HepG2 (cell line): ENCODE results near the gene CEP57L1. TPM values are rescaled to one million over a fixed set of nuclear protein-coding genes. Genes with fewer than 3 reads are reported as not detected.

Experiments
- ATAC-seq: fragments of 200-7000 bp; cut with Tn5 transposase; 3 replicates; pipeline ENCODE4 v1.9.1; 2020; ENCODE audit warnings: mild to moderate bottlenecking, moderate library complexity
- BruUV-seq: library from RNA; stranded (reverse); fragments of 400-500 nt; replicated peaks from 2 replicates; lab custom pipeline; 2021; lab: Mats Ljungman, UMichigan
- CTCF ChIA-PET: fragments of 300-600 bp; formaldehyde crosslinking; extraction: SDS; loops from one replicate; lab custom pipeline; 2021; ENCODE audit warnings: low total read pairs, inconsistent platforms, low intra/inter-chr PET ratio; lab: Yijun Ruan, JAX
- POLR2A ChIA-PET: fragments of 350-600 bp; sonication (Branson Sonifier 250); formaldehyde crosslinking; loops from one replicate; lab custom pipeline; 2020; ENCODE audit warnings: antibody characterized with exemption, inconsistent platforms; lab: Yijun Ruan, JAX
- DNase-seq: peaks from one replicate; pipeline ENCODE4 v3.0.0-alpha.2; 2015; ENCODE audit warnings: low spot score
- FAIRE-seq: peaks from 3 replicates; lab custom pipeline; 2011; peaks lifted over from hg19 to GRCh38; lab: Jason Lieb, UNC
- H2AFZ ChIP-seq: one replicate; pipeline ENCODE4 v1.6.1; 2011; ENCODE audit warnings: low read length, inconsistent platforms
- H3K27ac ChIP-seq: fragments of 300-600 bp; 3 replicates; pipeline ENCODE4 v1.8.0; 2011; ENCODE audit warnings: mixed run types, mild to moderate bottlenecking, mixed read lengths, low read length, inconsistent platforms; ENCODE audit not compliant: insufficient read depth; ENCODE audit errors: extremely low read length
- H3K27me3 ChIP-seq, 2 experiments: fragments of 200-600 bp in 1 of 2; 2 replicates in 1 of 2; 3 replicates in 1 of 2; pipeline versions ENCODE4 v1.6.0 to v1.8.0; 2011; ENCODE audit warnings: low read length in 2 of 2, mild to moderate bottlenecking in 2 of 2, moderate library complexity in 2 of 2, inconsistent platforms in 1 of 2; ENCODE audit not compliant: insufficient read depth in 2 of 2, control insufficient read depth in 1 of 2
- H3K36me3 ChIP-seq, 2 experiments: fragments of 200-600 bp in 1 of 2; replicated peaks in 1 of 2; 2 replicates in 1 of 2; 3 replicates in 1 of 2; pipeline versions ENCODE4 v1.5.1 to v1.8.0; 2011; ENCODE audit warnings: low read length in 2 of 2, inconsistent platforms in 1 of 2; ENCODE audit not compliant: insufficient read depth in 2 of 2, control insufficient read depth in 1 of 2
- H3K4me1 ChIP-seq: 2 replicates; pipeline ENCODE4 v1.5.1; 2012; ENCODE audit warnings: low read length, inconsistent platforms; ENCODE audit not compliant: insufficient read depth
- H3K4me2 ChIP-seq: 2 replicates; pipeline ENCODE4 v1.6.0; 2011; ENCODE audit warnings: low read depth, low read length, inconsistent platforms
- H3K4me3 ChIP-seq, 3 experiments: fragments of 200-600 bp in 1 of 3; sonication (generic), shearing (Covaris generic) in 1 of 3; replicated peaks in 1 of 3; 2 replicates each; pipeline ENCODE4 v1.5.1; 2011 to 2016; ENCODE audit warnings: low read length in 3 of 3, inconsistent platforms in 2 of 3, low read depth in 2 of 3, mild to moderate bottlenecking in 2 of 3, control low read depth in 1 of 3, mixed read lengths in 1 of 3; ENCODE audit not compliant: insufficient read depth in 1 of 3
- H3K79me2 ChIP-seq: one replicate; pipeline ENCODE4 v1.6.1; 2011; ENCODE audit warnings: low read length, inconsistent platforms; ENCODE audit not compliant: insufficient read depth
- H3K9ac ChIP-seq: 2 replicates; pipeline ENCODE4 v1.6.0; 2011; ENCODE audit warnings: mild to moderate bottlenecking, low read depth, low read length, inconsistent platforms; ENCODE audit not compliant: insufficient read depth
- H3K9me3 ChIP-seq: 2 replicates; pipeline ENCODE4 v1.5.1; 2012; ENCODE audit warnings: mild to moderate bottlenecking, low read length
- H4K20me1 ChIP-seq: 2 replicates; pipeline ENCODE4 v1.6.0; 2011; ENCODE audit warnings: inconsistent platforms, mild to moderate bottlenecking, low read length, moderate library complexity; ENCODE audit not compliant: insufficient read depth
- EZH2 ChIP-seq: conservative IDR thresholded peaks from 2 replicates; pipeline ENCODE4 v1.6.1; 2012; ENCODE audit warnings: mild to moderate bottlenecking, low read depth, low read length, moderate library complexity
- FOSL2 ChIP-seq: sonication (generic); formaldehyde crosslinking; IDR thresholded peaks from 2 replicates; pipeline ENCODE4 v1.4.0; 2020; ENCODE audit warnings: missing genetic modification reagents
- KLF11 ChIP-seq: IDR thresholded peaks from 2 replicates; pipeline ENCODE4 v1.6.1; 2016; ENCODE audit warnings: missing compliant biosample characterization
- MLLT10 ChIP-seq: sonication (generic); formaldehyde crosslinking; IDR thresholded peaks from 2 replicates; pipeline ENCODE4 v1.4.0; 2020; ENCODE audit warnings: missing genetic modification reagents
- MZF1 ChIP-seq: sonication (generic); formaldehyde crosslinking; IDR thresholded peaks from 2 replicates; pipeline ENCODE4 v1.8.1; 2023; ENCODE audit warnings: mild to moderate bottlenecking, missing genetic modification reagents, borderline replicate concordance
- REL ChIP-seq: sonication (generic); formaldehyde crosslinking; conservative IDR thresholded peaks from 2 replicates; pipeline ENCODE4 v1.8.0; 2022; ENCODE audit warnings: mild to moderate bottlenecking, missing genetic modification reagents, moderate library complexity
- ZFAT ChIP-seq: sonication (generic); formaldehyde crosslinking; conservative IDR thresholded peaks from 2 replicates; pipeline ENCODE4 v1.8.1; 2023; ENCODE audit warnings: missing genetic modification reagents, inconsistent platforms
- WGBS: methylation state at CpG from one replicate; pipeline ENCODE4 v1.1.6; 2017; ENCODE audit warnings: low lambda C conversion rate; 5-methylcytosine and 5-hydroxymethylcytosine counted together
- in situ Hi-C: cut with HindIII; loops from 2 replicates; pipeline ENCODE4 v1.10.0; 2017; ENCODE audit warnings: low pct_unique_long_range_greater_than_20kb; ENCODE audit not compliant: extremely low pct_ligation_motif_present
- intact Hi-C: fragments of 100-400 bp; cut with micrococcal nuclease; formaldehyde crosslinking; loops from one replicate; pipeline ENCODE4 v1.10.0; 2022; ENCODE audit not compliant: unreplicated experiment
- polyA plus RNA-seq, 8 experiments: library from polyadenylated mRNA; depleted of rRNA in 3 of 8; stranded (reverse) in 7 of 8; unstranded in 1 of 8; fragments of >200 nt; fragmentation: Illumina TruSeq in 4 of 8; extraction: Trizol in 4 of 8; gene quantifications; 2 replicates each; pipeline versions ENCODE4 v1.2.1 to v1.2.3, GENCODE V29; 2011 to 2016; ENCODE audit warnings: low read depth in 4 of 8, missing spikeins in 1 of 8, mixed read lengths in 1 of 8; ENCODE audit not compliant: insufficient read depth in 1 of 8
- total RNA-seq, 5 experiments: library from RNA; depleted of rRNA; stranded (reverse); fragments of >200 nt; fragmentation: Illumina TruSeq; extraction: Trizol; gene quantifications; 2 replicates each; pipeline ENCODE4 v1.2.3, GENCODE V29; 2016; ENCODE audit warnings: low read depth in 1 of 5
- TF ChIP-seq, protein P1 (sequence below): sonication (generic); formaldehyde crosslinking; IDR thresholded peaks from 2 replicates; pipeline ENCODE4 v1.5.1; 2020; ENCODE audit warnings: mild to moderate bottlenecking, missing genetic modification reagents, borderline replicate concordance
- TF ChIP-seq, protein P2 (sequence below): fragments of 450-650 bp; IDR thresholded peaks from 2 replicates; pipeline ENCODE4 v1.6.1; 2017
- TF ChIP-seq, protein P3 (sequence below): sonication (generic); formaldehyde crosslinking; IDR thresholded peaks from 2 replicates; pipeline ENCODE4 v1.4.0; 2020; ENCODE audit warnings: mild to moderate bottlenecking, low read depth, missing genetic modification reagents
- TF ChIP-seq, protein P4 (sequence below): sonication (generic); formaldehyde crosslinking; IDR thresholded peaks from 2 replicates; pipeline ENCODE4 v1.5.0; 2020; ENCODE audit warnings: mild to moderate bottlenecking, missing genetic modification reagents

CEP57L1 gene
- total and polyA plus RNA-seq, 2 of the 13 experiments (the other 11 are each of a cell fraction or from before 2014, with no cell fraction given) = 7.7 to 15.5 TPM

DNA sequence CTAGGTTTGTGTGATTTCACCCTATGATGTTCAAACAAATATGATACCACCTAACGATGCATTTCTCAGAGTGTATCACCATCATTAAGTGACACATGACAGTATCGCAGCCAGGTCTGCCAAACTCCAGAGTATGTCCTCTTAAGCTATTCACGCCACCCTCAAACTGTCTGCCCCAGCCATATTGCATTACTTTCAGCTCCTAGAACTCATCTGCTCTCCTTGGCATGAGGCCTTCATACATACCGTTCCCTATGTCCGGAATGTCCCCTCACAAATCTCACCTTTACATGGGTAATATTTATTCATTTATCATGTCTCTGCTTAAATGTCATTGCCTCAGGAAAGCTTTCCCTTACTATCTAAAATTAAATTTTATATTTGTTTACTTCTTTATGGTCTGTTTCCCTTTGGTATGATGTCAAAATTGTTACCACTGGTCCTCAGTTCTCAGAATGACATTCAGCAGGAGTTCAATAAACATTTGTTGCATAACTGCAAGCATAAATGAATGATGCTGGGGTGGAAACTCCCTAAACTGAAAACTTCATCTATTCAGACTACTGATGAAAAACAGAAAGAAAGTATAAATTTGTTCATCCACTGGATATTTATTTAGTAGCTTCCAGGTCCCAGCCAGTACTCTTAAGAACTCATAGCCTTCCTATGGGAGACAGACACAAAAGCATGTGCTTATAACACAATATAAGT, 3.8 kb upstream of the CEP57L1 start:
- peaks cover 42% of the 10 kb centered on the region for H3K79me2 ChIP-seq
- DNase-seq = no peak

More for the DNA sequence above, 3.8 kb upstream of the CEP57L1 start:
- CTCF ChIA-PET = no interaction called here
- in situ Hi-C loops (no loop called here), intact Hi-C loops (no loop called here)
- no peak for ATAC-seq
- Histone ChIP-seq H3K27ac (no peak overlapping the region), H3K9ac (no peak overlapping the region), H3K36me3 (no peaks in the 10 kb centered on the region), H2AFZ (no peak overlapping the region), H3K9me3 (no peaks in the 10 kb centered on the region), H3K4me1 (peaks cover 56% of the 10 kb centered on the region), H3K4me2 (peak overlapping the region; percentile 89), H3K4me3 (peak overlapping the region in 1 of 3 experiments; percentile 98; a peak in 2 of 6 replicates), H4K20me1 (peaks cover 12% of the 10 kb centered on the region), H3K27me3 (no peaks in the 10 kb centered on the region; a peak in 1 of 5 replicates)
- BruUV-seq = no TSS peak
- POLR2A ChIA-PET = no interaction called here
- no peak for FAIRE-seq
- TF ChIP-seq, protein P1, sequence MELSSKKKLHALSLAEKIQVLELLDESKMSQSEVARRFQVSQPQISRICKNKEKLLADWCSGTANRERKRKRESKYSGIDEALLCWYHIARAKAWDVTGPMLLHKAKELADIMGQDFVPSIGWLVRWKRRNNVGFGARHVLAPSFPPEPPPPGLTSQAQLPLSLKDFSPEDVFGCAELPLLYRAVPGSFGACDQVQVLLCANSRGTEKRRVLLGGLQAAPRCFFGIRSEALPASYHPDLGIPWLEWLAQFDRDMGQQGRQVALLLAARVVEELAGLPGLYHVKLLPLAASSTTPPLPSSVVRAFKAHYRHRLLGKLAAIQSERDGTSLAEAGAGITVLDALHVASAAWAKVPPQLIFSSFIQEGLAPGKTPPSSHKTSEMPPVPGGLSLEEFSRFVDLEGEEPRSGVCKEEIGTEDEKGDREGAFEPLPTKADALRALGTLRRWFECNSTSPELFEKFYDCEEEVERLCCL (CRISPR knock-in tag) = no peak
- no peak for TF ChIP-seq ZFAT (CRISPR knock-in tag)
- TF ChIP-seq KLF11 (CRISPR knock-in tag) = no peak
- TF ChIP-seq MLLT10 (CRISPR knock-in tag) = no peak
- no peak for TF ChIP-seq EZH2
- no peak for TF ChIP-seq MZF1 (CRISPR knock-in tag)
- no peak for TF ChIP-seq FOSL2 (CRISPR knock-in tag)
- TF ChIP-seq, protein P2, sequence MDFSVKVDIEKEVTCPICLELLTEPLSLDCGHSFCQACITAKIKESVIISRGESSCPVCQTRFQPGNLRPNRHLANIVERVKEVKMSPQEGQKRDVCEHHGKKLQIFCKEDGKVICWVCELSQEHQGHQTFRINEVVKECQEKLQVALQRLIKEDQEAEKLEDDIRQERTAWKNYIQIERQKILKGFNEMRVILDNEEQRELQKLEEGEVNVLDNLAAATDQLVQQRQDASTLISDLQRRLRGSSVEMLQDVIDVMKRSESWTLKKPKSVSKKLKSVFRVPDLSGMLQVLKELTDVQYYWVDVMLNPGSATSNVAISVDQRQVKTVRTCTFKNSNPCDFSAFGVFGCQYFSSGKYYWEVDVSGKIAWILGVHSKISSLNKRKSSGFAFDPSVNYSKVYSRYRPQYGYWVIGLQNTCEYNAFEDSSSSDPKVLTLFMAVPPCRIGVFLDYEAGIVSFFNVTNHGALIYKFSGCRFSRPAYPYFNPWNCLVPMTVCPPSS = no peak
- TF ChIP-seq REL = no peak
- TF ChIP-seq, protein P3, sequence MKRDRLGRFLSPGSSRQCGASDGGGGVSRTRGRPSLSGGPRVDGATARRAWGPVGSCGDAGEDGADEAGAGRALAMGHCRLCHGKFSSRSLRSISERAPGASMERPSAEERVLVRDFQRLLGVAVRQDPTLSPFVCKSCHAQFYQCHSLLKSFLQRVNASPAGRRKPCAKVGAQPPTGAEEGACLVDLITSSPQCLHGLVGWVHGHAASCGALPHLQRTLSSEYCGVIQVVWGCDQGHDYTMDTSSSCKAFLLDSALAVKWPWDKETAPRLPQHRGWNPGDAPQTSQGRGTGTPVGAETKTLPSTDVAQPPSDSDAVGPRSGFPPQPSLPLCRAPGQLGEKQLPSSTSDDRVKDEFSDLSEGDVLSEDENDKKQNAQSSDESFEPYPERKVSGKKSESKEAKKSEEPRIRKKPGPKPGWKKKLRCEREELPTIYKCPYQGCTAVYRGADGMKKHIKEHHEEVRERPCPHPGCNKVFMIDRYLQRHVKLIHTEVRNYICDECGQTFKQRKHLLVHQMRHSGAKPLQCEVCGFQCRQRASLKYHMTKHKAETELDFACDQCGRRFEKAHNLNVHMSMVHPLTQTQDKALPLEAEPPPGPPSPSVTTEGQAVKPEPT (CRISPR knock-in tag) = no peak
- TF ChIP-seq, protein P4, sequence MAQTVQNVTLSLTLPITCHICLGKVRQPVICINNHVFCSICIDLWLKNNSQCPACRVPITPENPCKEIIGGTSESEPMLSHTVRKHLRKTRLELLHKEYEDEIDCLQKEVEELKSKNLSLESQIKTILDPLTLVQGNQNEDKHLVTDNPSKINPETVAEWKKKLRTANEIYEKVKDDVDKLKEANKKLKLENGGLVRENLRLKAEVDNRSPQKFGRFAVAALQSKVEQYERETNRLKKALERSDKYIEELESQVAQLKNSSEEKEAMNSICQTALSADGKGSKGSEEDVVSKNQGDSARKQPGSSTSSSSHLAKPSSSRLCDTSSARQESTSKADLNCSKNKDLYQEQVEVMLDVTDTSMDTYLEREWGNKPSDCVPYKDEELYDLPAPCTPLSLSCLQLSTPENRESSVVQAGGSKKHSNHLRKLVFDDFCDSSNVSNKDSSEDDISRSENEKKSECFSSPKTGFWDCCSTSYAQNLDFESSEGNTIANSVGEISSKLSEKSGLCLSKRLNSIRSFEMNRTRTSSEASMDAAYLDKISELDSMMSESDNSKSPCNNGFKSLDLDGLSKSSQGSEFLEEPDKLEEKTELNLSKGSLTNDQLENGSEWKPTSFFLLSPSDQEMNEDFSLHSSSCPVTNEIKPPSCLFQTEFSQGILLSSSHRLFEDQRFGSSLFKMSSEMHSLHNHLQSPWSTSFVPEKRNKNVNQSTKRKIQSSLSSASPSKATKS (CRISPR knock-in tag) = no peak
- 98% methylated on average over 5 of the region's 5 CpGs for WGBS
